Measurements from ENCODE around the gene CTNNA3. TPM values are rescaled to one million over a fixed set of nuclear protein-coding genes. Genes with fewer than 3 reads are reported as not detected.

Gene CTNNA3
- total and polyA plus RNA-seq, 3 donors from 2014 or later: 17.8 to 19.4 (median 18.3) TPM

DNA sequence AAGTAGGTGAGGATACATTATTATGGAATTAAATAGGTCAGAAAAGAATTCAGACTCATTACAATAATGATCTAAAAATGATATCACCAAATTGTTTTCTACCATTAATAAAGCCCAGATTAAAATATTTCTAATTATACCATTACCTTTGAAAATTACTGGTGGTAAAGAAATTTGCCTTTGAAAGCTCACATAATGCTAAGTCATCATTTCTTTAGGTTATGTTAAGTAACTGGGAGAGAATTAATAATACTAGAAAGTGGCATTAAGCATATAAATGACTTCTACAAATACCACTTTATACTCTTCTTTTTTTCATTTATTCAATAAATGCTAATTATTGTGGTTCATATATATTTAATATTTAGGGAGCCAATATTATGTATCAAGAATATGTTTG lies 1411.4 kb downstream of the CTNNA3 start:
- no peak for TF ChIP-seq POLR2A (IDR thresholded peaks at IDR 0.05)
- TF ChIP-seq, protein P1, sequence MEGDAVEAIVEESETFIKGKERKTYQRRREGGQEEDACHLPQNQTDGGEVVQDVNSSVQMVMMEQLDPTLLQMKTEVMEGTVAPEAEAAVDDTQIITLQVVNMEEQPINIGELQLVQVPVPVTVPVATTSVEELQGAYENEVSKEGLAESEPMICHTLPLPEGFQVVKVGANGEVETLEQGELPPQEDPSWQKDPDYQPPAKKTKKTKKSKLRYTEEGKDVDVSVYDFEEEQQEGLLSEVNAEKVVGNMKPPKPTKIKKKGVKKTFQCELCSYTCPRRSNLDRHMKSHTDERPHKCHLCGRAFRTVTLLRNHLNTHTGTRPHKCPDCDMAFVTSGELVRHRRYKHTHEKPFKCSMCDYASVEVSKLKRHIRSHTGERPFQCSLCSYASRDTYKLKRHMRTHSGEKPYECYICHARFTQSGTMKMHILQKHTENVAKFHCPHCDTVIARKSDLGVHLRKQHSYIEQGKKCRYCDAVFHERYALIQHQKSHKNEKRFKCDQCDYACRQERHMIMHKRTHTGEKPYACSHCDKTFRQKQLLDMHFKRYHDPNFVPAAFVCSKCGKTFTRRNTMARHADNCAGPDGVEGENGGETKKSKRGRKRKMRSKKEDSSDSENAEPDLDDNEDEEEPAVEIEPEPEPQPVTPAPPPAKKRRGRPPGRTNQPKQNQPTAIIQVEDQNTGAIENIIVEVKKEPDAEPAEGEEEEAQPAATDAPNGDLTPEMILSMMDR (IDR thresholded peaks at IDR 0.05): no peak
- intact Hi-C loops (cut with DNase I; ENCODE audit: low total_unique reads): no loop called here
- H3K4me1 ChIP-seq: no peaks in the 10 kb centered on the region

DNA sequence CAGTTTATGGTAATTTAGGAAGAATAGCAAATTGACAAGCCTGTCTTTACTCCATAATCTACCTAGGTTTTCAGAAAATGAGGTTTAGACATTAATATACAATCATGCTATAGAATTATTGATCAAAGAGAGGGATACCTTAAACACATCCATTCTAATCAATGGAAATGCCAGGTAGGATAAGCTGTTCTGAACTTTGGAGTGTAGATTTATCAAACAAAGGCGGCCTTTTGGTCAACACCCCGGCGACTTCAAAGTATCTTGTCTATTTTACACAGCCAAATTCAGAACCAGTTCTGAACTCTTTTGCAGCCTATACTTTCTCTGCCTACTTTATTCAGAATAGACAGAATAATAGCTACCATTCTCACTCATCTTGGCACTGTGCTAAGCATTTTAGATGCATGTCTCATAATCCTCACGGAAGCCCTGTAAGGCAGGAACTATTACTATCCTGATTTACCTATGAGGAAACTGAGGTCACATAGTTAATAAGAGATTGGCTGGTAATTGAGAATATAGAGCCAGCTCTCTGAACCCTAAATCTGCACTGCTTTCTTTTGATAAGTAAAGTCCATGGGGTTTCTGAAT lies 1412.0 kb downstream of the CTNNA3 start:
- intact Hi-C loops (cut with DNase I; ENCODE audit: low total_unique reads): no loop called here
- Histone ChIP-seq H3K4me3 (no peak overlapping the region), H3K4me1 (no peaks in the 10 kb centered on the region), H3K36me3 (ENCODE audit: low read depth, missing control alignments) (no peaks in the 10 kb centered on the region), H3K27ac (no peak overlapping the region), H3K27me3 (no peaks in the 10 kb centered on the region), H3K9me3 (no peaks in the 10 kb centered on the region)
- no peak for DNase-seq
- WGBS, 2 donors: 95 to 96% methylated on average over 4 of the region's 4 CpGs
- TF ChIP-seq POLR2A (IDR thresholded peaks at IDR 0.05): no peak
- TF ChIP-seq, protein P1 (IDR thresholded peaks at IDR 0.05): no peak

More for the DNA sequence above, 1411.4 kb downstream of the CTNNA3 start:
- Histone ChIP-seq H3K9me3 (no peaks in the 10 kb centered on the region), H3K36me3 (ENCODE audit: low read depth, missing control alignments) (no peaks in the 10 kb centered on the region), H3K27me3 (no peaks in the 10 kb centered on the region), H3K4me3 (no peak overlapping the region), H3K27ac (no peak overlapping the region)
- no peak for DNase-seq

DNA sequence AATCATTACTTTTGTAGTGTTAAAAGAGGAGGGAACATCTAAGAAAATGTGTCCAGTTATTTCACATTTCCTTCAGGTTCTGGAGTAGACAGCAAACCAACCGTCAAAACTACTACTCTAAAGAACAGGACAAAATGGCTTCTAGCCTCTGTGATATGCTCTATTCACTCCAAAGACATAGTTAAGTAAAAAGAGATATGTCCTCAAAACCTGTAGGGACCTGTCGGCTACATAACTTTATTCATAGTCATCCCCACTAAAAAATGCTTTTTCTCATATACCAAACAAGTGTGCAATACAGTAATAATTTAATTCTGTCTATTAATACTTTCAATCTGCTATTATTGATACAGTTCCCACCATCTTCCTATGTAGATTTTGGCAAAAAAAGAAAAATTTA lies 1412.9 kb downstream of the CTNNA3 start:
- no peaks in the 10 kb centered on the region for H3K36me3 ChIP-seq (ENCODE audit: low read depth, missing control alignments)
- H3K9me3 ChIP-seq: no peaks in the 10 kb centered on the region
- H3K27me3 ChIP-seq: no peaks in the 10 kb centered on the region
- WGBS, 2 donors: 87 to 95% methylated on average over 2 of the region's 2 CpGs
- DNase-seq: no peak
- H3K27ac ChIP-seq: no peak overlapping the region
- TF ChIP-seq, protein P1 (IDR thresholded peaks at IDR 0.05): no peak
- no peak for TF ChIP-seq POLR2A (IDR thresholded peaks at IDR 0.05)
- no peaks in the 10 kb centered on the region for H3K4me1 ChIP-seq
- H3K4me3 ChIP-seq: no peak overlapping the region
- intact Hi-C loops (cut with DNase I; ENCODE audit: low total_unique reads): no loop called here

DNA sequence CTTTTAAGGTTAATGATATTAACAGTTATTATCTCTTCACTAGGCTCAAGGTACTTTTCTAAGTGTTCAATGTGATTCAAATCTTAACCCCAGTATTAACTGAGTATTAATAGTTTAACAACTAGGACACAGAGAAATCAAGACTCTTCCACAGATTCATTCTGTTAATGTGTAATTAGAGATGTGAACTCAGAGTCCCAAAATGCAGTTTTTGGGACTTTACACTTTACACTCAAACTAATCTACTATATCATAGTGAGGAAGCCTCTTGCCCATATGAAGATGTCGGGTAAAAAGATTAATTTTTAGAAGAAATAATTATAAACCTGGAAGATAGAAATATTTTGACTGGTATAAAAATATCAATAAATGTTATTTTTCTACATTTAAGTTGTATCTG lies 1414.7 kb downstream of the CTNNA3 start:
- 95 to 98% methylated on average over 1 of the region's 1 CpG for WGBS, 2 donors
- H3K27ac ChIP-seq: no peak overlapping the region
- no peaks in the 10 kb centered on the region for H3K9me3 ChIP-seq
- DNase-seq: no peak
- TF ChIP-seq POLR2A (IDR thresholded peaks at IDR 0.05): no peak
- TF ChIP-seq, protein P1 (IDR thresholded peaks at IDR 0.05): no peak
- no peaks in the 10 kb centered on the region for H3K27me3 ChIP-seq
- no peaks in the 10 kb centered on the region for H3K36me3 ChIP-seq (ENCODE audit: low read depth, missing control alignments)
- no peak overlapping the region for H3K4me3 ChIP-seq
- H3K4me1 ChIP-seq: no peaks in the 10 kb centered on the region
- intact Hi-C loops (cut with DNase I; ENCODE audit: low total_unique reads): no loop called here

DNA sequence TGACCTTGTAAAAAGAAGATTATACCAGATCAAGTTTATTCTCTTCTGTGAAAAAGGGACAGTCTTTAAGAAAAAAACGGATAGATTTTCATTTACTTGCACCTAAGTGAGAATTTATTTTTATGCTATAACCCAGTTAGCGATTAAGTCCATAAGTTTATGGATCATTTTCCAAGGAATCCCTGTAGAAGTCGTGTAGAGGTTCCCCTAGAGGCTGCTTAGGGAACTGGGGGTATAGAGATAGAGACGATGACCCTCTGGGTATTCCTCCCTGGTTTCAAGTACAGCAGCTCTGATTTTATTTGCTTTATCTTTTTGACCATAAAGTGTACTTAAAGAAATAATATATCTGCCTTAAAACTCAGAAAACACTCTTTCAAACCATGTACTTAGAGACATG lies 1418.5 kb downstream of the CTNNA3 start:
- Histone ChIP-seq H3K4me3 (no peak overlapping the region), H3K27me3 (no peaks in the 10 kb centered on the region), H3K36me3 (ENCODE audit: low read depth, missing control alignments) (no peaks in the 10 kb centered on the region), H3K4me1 (no peaks in the 10 kb centered on the region), H3K27ac (no peak overlapping the region), H3K9me3 (no peaks in the 10 kb centered on the region)
- 71 to 84% methylated on average over 4 of the region's 4 CpGs for WGBS, 2 donors
- no peak for TF ChIP-seq POLR2A (IDR thresholded peaks at IDR 0.05)
- TF ChIP-seq, protein P1 (IDR thresholded peaks at IDR 0.05): peak in 1 of 3 experiments; percentile 23
- DNase-seq: no peak
- intact Hi-C loops (cut with DNase I; ENCODE audit: low total_unique reads): no loop called here

Data from testis (tissue), 3 donors.